Measurements from ENCODE around the gene TPSG1.
"Not testable (repeated sequence)": the region's sequence is repeated elsewhere in the genome, so short reads cannot be mapped to it uniquely, and the experiment has no call there.

GRCh38 chr16:1232049-1232748, 7.1 kb upstream of the TPSG1 start:
- TF ChIP-seq CTCF, POLR2A (IDR thresholded peaks at IDR 0.05): not testable (repeated sequence)

All from uterus (tissue), 2 donors.